Right lobe of liver (tissue), 4 donors: ENCODE data around the gene TEX264.

Experiments used
- CTCF ChIP-seq, 4 donors: fragments of 200-600 bp in 3 of 4; fragments of 450-650 bp in 1 of 4; IDR thresholded peaks; one replicate each; pipeline versions ENCODE4 v1.5.1 to v1.8.0; 2016 to 2022; ENCODE audit warnings: antibody characterized with exemption in 4 of 4, mild to moderate bottlenecking in 2 of 4
- POLR2A ChIP-seq: fragments of 450-650 bp; IDR thresholded peaks from one replicate; pipeline ENCODE4 v1.6.1; 2017; ENCODE audit warnings: antibody characterized with exemption, mild to moderate bottlenecking
- donor health status: DM: no; HTN: no; CAD: no.
- donor health status: DM: no; HTN: no; CAD: no.
- donor health status: DM: no; HTN: yes; CAD: no.

- TF ChIP-seq CTCF (IDR thresholded peaks at IDR 0.05) (no peak), POLR2A (no peak)
Measured at GRCh38 chr3:51733859-51734571, 63.0 kb downstream of the TEX264 start.
